ENCODE measurements around the gene RNF150.

DNA sequence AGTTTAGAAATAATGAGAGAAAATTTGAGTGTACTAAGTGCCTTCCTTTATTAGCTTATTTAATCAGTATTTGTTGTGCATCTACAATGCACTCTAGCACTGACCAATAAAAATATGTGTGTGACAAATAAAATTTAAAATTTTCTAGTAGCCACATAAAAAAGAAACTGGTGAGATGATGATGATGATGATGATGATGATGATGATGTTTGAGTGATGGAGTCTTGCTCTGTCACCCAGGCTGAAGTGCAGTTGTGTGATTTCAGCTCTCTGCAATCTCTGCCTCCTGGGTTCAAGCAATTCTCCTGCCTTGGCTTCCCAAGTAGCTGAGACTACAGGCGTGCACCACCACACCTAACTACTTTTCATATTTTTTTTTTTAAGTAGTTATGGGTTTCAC, 110.2 kb downstream of the RNF150 start:
- TF ChIP-seq POLR2A (IDR thresholded peaks at IDR 0.05) (no peak), EP300 (IDR thresholded peaks at IDR 0.05) (no peak)
- TF ChIP-seq, protein P1, sequence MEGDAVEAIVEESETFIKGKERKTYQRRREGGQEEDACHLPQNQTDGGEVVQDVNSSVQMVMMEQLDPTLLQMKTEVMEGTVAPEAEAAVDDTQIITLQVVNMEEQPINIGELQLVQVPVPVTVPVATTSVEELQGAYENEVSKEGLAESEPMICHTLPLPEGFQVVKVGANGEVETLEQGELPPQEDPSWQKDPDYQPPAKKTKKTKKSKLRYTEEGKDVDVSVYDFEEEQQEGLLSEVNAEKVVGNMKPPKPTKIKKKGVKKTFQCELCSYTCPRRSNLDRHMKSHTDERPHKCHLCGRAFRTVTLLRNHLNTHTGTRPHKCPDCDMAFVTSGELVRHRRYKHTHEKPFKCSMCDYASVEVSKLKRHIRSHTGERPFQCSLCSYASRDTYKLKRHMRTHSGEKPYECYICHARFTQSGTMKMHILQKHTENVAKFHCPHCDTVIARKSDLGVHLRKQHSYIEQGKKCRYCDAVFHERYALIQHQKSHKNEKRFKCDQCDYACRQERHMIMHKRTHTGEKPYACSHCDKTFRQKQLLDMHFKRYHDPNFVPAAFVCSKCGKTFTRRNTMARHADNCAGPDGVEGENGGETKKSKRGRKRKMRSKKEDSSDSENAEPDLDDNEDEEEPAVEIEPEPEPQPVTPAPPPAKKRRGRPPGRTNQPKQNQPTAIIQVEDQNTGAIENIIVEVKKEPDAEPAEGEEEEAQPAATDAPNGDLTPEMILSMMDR (IDR thresholded peaks at IDR 0.05), result no peak

Measured in tibial nerve (tissue), 4 donors.